HG03039 (cell line): ENCODE measurements around the gene KRT82.

ENCODE experiments used
- ATAC-seq: cut with Tn5 transposase; IDR thresholded peaks from one replicate; pipeline ENCODE4 v1.9.1; 2021; ENCODE audit warnings: mild to moderate bottlenecking, moderate library complexity; ENCODE audit not compliant: unreplicated experiment

KRT82 gene

DNA sequence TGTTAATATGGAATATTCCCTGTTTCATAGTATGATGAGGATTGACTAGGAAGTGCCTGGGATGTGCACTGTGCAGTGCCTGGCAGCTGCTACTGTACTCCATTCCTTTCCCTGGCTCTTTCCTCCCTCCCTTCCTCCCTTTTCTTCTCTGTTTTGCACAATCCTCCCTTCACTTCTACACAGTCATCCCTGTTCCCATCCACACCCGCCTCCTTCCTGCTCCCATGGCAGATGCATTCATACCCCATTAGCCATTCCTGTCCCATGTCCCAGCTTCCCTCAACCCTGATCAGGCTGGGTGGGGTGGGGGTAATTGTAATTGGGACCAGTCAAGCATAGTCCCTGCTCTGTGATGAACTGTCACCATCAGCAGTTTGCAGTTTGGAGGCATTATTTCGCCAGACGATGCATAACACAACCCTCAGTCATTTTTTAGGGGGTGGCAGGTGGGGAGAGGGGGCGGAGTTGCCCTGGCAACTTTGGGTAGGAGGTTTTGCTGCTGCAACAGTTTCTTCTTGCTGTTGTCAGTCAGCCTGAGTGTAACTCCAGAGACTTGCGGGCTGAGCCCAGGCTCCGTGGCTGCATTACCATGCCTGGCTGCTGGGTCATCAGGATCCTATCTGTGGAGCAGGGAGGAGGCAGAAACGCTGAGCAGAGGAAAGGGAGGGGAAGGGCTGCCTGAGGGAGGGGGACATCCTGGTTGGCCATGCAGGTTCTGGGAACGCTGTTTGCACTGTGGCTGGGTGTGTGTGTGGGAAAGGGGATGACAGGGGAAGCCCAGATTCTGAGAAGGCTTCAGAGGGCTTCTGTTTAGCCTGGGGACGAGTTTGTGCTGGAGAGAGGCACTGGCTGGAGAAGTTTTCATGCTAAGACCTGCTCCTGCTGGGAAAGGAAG is 16.6 kb downstream of the KRT82 start:
- ATAC-seq = no peak

DNA sequence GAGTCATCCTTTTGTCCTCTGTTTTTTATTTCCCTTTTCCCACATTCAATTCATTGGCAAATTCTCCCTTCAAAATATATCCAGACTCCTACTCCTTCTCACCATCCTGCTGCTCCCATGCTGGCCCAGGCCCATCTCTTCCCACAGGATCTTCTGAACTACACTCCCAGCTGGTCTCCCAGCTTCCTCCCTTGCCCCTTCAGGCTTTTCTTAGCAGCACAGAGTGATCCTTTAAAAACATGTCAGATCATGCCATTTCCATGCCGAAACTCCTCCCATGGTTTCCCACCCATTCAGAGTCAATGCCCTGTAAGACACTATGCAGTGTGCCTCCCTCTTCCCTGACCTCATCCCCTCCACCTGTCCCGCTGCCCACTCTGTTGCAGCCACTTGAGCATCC is 18.3 kb downstream of the KRT82 start:
- no peak for ATAC-seq

DNA sequence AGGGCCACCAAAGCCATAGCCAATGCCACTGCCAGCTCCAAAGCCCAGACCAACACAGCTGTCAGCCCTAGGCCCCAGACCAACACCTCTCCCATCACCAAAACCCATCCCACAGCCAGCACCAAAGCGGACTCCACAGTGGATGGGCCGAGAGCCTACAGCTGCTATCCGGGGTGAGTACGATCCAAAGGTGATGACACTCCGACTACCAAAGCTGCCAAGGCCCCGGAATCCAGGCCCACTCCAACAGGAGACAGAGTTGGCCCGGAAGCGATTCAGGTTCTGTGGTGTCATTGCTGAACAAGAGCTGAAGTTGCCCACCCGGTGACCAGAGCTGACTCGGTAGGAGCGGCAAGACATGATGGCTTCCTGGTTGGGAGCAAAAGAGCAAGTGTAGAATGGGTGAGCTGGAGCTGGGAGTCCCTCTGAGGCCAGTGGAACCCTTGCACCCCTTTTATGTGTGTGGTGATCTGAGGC is 20.9 kb downstream of the KRT82 start, which contains the start of gene KRT84:
TSS of gene KRT84 (minus strand) at position 427 of the 477 bp plus-strand sequence. CDS start at position 360, 67 bp downstream.
- ATAC-seq = no peak

DNA sequence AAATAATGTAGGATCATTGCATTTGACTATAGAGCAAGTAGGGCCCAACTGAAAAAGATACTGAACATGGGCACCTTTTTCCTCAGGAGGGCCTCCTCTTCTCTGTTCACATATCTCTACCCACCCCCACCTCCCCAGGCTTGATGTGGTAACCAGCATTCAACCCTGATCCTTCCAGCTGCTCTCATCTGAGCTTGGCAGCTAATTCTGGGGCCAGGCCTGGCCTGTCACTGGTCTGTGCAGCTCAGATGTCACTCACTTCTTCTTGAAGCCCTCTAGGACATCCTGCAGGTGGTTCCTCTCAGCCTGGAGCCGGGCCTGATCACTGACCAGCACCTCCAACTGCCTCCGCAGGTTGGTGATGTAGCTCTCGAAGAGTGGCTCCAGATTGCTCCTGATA is 22.8 kb downstream of the KRT82 start:
- no peak for ATAC-seq

DNA sequence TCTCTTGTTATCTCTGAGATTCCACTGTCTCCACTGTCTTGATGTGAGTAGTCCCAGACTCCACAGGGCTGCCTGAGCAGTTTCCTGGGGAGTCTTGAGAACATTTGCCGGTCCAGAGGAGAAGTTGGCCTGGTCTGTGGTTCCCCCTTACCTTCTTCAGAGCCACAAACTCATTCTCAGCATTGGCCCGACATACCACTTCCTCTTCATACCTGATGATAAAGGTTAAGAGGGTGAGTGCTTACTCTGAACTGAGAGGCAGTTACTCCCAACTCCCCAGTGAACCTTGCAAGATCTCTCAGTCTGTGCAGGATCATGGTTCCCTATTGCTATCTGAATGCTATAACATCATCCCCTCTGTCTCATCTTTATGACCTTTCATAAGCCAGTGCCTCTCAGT is 23.3 kb downstream of the KRT82 start:
- ATAC-seq = no peak

DNA sequence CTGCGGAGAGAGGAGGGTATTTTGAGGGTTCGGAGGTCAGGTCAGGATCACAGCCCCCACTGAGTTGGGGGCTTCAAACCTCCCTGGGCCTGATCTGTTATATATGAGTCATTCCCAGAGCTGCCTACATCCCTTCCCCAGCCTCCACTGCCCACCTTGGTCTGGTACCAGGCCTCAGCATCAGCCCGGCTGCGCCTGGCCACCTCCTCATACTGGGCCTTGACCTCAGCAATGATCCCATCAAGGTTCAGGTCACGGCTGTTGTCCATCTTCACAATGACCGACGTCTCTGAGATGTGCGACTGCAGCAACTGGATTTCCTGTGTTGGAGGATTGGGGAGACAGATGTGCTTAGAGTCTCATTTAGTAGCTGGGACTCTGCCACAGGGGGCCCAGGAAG is 24.9 kb downstream of the KRT82 start:
- ATAC-seq = no peak

DNA sequence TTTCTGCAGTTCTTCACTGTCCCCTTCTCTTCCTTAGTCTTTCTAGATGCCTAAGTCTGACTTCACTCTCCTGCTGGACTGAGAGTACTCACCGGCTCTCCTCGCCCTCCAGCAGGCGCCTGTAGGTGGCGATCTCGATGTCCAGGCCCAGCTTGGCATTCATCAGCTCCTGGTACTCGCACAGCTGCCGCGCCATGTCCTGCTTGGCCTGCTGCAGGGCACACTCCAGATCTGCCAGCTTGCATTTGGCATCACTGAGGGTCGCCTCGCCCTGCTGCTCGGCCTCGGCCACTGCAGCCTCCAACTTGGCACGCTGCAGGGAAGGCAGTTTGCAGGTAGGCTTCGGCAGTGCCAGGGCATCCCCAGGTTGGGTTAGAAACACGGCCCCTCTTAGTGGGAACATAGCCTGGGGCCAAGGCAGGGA is 25.9 kb downstream of the KRT82 start:
- ATAC-seq = no peak

DNA sequence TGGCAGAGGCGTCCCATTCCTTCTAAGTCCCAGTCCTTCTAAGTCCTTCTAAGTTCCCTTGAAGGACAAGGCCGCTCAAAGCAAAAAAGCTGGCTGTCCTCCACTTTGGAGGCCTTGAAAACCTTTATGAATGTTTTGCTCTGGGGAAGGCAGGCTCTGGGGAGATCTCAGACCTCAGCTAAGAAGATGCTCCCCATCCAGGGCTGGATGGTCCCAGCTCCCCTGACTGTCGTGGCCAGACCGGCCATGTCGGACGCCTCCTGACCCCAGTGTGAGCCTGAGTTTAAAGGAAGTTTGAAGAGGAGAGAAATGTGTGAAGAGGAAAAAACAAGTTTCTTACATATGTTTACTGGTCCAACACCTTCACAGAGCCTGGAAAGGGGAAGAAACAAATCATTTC is 26.6 kb downstream of the KRT82 start:
- ATAC-seq = no peak

DNA sequence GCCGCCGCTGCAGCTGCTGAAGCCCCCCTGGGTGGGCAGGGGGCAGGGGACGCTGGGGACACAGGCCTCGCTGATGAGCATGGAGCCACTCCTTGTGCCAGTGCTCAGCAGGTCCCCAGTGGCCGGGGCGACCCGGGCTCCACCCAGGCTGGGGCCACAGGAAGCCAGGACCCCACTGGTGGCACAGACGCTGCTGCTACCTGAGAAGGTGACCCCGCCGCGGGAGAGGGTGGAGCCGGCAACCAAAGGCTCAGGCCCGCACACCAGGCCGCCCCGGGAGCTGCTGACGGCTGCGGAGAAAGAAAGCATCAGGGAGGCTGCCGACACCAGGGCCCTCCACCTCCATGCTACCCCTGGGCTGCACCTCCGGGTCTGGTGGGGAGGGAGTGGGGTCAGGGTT is 28.0 kb downstream of the KRT82 start:
- ATAC-seq = no peak

DNA sequence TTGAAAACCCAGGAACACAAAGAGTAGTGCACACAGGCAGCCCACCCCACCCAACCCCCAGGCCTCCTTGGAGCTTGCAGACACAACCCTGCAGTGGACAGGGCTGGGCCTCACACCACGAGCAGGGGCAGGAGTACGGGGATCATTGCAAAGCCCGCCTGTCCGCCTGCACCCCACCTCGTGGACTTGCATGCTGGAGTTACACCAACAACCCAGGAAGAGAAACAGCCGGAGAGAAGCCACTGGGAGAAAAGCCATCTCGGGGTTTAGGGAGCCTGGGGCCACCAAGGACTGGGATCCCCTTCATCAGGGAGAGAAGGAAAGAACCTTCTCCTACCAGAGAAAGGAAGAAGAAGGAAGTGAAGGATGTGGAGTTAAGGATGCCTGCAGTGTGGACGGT is 28.9 kb downstream of the KRT82 start:
- no peak for ATAC-seq

DNA sequence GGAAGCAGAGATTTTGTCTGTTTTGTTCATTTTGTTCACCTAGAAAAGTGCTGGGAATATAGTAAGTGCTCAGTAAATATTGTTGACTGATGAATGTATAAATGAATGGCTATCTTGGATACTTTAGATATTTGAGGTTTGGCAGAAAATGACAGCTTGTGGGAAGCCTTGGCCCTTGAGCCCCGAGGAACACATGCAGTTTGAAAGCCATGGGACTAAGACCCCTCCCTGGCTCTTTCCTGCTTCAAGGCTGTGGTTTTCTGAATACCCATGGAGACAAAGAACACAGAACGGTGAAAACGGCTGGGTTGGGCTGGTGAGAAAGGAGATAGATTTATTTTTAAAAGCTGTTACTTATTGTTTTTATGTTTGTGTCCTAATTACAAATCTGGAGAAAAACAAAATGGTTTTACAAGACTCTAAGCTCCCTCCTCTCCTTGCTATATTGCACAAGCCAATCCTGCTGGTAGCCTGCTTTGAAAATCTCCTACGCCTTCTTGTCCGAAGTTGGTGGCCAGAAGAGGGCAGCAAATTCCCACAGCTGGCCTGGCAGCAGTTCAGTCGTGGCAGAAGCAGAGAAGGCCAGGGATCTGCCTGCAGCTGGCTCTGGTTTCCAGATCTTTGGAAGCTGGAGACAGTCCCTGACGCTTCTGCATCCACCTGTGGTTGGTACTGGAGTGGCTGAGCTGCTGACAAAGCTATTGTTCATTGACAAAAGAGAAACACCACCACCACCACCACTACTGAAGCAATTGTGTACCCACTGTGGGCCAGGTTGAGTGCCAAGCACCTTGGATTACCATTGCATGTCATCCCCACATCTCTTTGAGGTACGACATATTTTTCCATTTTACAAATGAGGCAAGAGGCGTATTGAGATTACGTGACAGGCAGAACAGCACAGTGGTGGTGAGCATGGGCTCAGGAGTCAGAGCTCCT is 33.6 kb downstream of the KRT82 start:
- ATAC-seq = no peak

DNA sequence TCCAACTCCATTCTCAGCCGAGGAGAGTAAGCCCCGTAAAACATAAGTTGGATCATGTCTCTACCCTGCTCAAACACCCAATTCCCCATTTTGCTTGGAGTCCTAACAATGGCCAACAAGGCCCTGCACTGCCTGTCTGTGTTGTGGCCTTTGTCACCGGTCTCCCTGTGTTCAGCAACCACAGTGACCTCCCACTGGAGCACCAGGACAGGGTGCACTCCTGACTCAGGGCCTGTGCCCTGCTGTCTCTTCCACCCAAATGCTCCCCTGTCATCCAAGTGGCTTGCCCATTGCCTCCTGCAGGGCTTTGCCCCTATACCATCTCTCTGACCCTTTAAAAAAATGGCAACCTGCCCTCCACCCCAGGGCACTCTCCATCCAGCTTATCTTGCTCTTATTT is 34.4 kb downstream of the KRT82 start:
- no peak for ATAC-seq

DNA sequence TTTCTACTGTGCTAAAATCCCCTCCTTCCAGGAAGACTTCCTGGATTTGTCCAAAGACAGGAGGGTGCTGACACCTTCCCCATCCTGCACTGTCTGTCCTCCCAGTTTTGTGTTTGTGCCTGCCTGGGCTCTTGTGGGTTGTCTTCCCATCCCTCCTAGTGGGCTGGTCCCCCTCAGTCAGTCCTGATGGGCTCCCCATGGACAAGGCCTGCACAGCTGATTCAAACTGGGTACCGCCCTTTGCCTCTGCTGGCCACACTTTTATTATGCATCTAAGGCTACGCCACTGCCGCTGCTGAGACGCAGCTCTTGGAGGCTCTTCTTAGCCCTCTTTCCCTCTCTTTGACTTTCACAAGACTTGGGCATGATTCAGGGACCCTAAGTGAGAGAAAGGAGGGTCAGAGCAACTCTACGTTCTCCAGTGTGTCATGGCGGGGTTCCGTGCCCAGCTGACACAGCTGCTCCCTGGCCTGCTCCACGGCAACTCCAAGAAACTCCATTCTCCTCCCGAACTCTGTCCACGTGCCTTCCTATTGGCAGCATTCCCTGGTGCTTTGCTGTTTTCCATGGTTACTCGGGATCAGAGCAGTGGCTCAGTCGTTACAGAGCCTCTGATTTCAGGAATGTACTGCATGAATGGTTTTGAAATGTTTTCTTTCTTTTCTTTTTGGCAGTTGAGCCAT is 35.1 kb downstream of the KRT82 start:
- ATAC-seq = no peak

DNA sequence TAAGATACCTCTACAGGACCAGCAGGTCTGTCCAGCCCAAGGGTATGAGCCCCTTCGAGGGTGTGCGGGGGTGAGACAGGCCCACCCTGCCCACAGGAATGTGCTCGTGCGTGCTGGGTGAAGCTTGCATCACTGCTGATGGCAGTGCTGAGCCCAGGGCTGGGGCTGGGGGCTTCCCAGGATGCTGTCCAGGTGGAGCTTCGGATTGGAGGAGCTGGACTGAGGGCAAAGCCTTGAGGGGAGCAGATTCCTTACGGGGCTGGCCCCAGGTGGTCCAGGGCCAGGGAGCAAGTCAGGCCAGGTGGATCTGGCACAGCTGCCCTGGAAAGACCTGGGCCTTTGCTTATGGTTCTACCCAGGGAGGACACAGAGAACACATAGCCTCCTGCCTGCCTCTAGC is 36.3 kb downstream of the KRT82 start:
- no peak for ATAC-seq

DNA sequence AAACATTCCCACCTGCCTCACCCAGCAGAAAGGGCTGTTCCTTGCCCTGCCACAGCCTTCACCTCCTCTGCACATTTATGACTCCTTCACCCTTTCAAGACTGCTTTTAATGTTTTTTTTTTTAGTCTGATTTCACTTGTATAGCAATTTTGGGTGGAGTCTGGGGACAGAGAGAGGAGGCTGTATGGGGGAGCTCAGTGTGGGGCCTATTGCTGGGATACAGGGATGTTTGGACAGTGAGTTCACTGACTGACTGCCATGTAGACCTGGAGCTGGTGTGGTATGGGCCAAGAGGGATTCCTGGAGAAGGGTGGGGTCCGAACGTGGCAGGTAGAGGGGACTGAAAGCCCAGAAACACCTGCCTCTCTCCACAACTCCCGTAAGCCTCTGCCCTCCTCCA is 36.9 kb downstream of the KRT82 start:
- ATAC-seq = no peak

DNA sequence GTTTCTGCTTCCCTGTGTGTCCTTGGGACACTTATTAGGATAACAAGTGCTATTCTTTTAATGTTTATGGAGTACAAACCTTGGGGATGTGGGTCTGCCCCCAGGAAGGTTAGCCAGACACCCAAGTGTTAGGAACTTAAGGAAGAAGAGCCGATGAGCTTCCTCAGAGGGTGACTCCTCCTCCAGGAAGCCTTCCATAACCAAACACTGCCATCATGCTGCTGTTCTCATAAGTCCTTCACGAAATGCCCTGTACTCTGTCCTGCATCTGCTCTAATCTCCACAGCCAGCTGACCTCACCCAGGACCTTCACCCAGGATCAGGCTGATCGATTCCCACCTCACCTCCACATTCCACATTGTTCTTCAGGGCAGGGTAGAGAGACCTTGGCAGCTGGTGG is 37.6 kb downstream of the KRT82 start:
- no peak for ATAC-seq

DNA sequence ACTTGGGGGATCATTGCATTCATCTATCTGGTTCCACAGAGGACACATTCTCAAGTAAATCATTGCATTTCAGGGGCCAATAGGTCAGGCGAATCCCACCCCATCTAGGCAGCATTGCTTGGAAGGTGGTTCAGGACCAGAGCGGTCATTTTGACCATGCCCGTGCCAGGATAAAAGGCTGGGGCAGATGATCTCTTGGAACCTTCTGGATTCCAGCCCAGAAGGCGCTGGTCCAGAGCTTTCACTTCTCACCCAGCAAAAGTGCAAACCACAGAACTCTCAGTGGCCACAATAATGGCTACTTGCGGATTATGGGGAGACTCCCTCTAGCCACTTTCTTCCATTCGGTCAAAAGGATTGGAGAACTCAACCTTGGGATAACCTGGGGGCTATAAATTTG is 38.3 kb downstream of the KRT82 start:
- no peak for ATAC-seq

DNA sequence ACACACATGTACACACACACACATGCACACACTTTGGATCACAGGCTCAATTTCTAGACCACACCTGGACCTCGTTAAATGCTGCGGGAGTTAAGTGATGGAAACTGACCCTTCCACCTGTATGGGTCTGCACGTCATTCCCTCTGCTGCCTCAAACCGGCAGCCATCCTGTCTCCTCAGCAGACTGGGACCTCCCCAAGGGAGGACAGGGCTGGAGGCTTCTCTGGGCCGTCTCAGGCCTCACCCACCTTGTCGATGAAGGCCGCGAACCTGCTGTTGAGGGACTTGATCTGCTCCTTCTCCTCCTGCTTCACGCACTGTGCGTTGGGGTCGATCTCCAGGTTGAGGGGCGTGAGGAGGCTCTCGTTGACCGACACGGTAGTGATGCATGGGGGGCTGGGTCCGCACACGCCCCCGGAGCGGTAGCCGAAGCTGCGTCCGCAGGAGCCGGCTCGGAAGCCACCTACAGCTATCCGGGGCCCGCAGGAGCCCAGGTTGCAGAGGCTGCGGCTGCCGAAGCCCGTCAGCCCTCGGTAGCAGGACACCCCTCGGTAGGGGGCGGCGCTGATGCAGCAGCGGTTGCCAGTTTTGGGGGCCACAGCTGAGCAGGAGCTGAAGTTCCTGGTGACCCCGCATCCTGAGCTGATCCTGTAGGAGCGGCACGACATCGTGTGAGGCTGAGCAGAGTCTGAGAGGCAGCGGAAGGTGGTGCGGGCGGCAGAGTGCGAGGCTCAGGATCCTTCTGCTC is 39.2 kb downstream of the KRT82 start, which contains the start of gene KRT85:
TSS of gene KRT85 (minus strand) at position 744 of the 748 bp plus-strand sequence. CDS start at position 668, 76 bp downstream.
- ATAC-seq = no peak

DNA sequence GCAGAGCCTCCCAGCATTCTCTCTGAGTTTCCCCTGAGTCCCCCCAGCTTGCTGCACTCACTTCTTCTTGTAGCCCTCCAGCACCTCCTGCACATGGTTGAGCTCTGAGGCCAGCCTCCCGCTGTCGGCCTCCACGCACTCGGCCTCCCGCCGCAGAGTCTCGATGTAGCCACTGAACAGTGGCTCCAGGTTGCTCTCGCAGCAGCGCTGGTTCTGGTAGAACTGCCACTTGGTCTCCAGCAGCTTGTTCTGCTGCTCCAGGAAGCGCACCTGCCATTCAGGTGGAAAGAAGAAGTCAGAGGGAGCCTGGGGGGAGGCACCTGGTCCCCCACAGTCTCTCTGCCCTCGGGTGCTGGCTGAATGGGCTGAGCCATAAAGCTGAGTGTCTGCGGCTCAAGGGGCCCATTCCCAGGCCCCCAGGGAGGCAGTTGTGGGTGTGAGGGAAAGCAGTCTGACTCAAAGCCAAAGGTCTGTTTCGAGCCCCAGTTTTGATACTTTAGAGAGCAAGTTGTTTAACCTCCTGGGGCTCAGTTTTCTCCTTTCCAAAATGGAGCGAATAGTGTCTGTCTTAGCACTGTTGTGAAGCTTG is 41.1 kb downstream of the KRT82 start:
- ATAC-seq = no peak

DNA sequence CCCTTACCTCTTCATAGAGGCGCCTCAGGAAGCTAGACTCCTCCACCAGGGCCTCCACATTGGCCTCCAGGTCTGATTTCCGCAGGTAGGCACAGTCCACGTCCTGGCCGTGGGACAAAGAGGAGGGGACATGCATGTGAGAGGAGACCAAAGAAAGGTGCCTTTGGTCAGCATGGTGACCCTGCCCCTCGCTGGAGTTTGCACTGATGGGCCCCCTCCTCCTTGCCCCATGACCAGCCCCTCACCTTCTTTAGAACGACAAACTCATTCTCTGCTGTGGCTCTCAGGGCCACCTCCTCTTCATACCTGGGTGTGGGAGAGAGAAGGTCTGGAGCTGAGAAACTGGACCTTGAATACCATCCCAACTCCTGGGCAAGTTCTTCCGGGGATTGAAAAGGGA is 42.1 kb downstream of the KRT82 start:
- no peak for ATAC-seq
